Stimulated activated CD4-positive, alpha-beta T cell treated with anti-CD3 and anti-CD28 coated beads, Interleukin-15, amount 100 ng/mL, for 48 hours (primary cell): ENCODE measurements around the gene TSHZ2.

Experiments used
- DNase-seq, 2 donors: peaks; one replicate each; pipeline ENCODE4 v3.0.0-alpha.2; 2020; ENCODE audit warnings: low read depth in 2 of 2

Gene TSHZ2

DNA sequence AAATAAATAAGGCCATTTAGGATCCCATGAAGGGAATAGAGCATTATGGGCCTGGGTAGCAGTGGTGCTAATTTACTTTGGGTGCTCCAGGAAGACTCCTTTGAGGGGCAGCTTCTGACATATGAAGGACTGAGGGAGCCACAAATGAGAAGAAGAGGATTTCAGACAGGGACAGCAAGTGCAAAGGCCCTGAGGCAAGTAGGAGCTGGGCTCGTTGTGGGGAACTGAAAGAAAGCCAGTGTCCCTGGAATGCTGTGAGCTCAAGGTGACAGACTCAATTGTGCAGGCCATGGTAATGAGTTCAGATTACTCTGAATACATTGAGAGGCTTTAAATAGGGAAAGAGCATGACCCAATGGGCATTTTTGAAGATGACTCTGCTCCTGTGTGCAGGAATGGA is 307.6 kb downstream of the TSHZ2 start:
- DNase-seq: no peak

DNA sequence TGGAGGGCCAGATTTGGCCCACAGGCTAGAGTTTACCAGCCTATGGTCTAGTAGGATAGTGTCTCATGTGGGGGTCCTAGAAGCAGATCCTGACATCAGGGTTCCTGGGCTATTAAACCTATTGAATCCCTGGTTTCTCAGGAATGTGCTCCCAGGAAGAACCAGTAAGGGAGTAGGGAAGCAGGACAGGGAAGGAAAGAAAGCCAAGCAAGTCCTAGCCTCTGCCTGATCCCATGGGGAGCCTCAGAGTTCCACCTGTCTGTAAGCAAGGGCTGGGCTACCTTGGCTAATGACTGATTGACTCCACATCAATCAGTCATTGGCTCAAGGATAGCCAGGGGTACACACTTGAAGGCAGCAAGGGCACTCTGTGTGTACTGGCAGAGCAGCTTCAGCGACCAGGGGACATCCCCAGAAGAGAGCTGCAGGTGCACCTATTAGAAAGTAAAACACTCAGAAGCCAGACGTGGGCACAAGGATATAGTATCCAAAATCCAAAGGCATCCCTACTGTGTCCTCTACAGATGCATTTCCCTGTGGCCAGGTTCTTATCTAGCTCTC is 309.5 kb downstream of the TSHZ2 start:
- DNase-seq: no peak

DNA sequence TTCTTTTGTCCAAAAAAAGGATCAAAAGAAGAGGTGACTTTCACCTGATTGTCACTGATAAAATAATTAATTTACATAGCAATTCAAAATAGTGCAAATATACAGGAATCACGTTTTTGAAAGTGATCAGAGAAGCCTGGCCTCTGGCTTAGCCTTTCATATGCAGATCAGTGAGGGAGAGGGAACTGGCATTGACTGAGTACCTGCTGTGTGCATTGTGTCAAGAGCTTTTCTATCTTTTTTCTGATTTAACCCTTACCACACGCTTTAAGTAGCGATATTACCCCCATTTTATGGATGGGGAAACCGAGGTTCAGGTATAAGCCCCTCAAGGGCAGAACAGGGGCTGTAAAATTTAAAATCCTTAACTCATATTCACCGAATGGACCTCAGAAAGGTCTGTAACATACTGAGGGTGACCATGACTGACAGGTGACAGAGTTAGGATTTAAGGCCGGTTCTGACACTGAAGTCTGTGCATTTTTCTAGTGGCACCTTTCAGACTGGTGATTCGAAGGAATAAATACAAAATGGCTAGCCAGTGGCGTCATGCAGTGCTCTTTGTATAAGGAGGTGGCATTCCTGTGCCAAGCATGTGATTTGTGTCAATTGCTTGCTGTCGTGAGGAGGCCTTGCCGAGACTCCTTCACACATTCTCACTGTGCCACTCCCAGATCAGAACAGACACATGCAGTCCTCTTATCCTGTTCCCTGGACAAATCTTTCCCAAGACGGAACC is 310.2 kb downstream of the TSHZ2 start:
- no peak for DNase-seq

DNA sequence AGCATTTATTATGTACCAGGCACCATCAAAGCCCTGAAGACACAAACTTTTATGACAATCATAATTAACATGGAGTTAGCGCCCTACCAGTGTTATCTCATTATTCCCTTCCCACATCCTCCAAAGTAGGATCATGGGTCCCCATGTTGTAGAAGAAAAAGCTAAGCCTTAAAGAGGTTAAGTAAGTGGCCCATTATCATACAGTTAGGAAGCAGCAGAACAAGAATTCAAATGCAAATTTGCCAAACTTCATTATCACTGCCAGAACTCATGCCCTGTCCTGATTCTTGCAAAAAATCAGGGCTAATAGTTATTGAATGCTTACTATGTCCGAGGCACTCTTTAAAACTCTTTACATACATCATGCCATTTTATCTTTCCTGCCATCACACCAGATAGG is 310.9 kb downstream of the TSHZ2 start:
- no peak for DNase-seq

DNA sequence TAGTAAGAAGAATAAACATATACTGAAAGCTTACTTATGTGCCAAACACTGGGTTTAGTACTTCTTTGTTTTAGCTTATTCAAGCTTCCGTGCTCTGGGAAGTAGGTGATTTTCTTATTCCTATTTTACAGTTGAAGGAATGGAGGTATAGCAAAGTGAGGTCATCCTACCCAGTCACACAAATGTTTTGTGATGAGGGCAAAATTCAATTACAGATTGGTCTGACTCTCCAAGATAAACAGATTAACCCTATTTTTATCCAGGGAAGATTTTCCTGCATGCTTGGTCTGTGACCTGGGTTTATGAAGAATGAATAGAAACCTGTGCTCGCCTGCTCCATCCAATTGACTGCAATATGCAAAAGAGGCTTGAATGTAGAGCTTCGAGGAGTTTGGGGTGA is 311.4 kb downstream of the TSHZ2 start:
- no peak for DNase-seq

DNA sequence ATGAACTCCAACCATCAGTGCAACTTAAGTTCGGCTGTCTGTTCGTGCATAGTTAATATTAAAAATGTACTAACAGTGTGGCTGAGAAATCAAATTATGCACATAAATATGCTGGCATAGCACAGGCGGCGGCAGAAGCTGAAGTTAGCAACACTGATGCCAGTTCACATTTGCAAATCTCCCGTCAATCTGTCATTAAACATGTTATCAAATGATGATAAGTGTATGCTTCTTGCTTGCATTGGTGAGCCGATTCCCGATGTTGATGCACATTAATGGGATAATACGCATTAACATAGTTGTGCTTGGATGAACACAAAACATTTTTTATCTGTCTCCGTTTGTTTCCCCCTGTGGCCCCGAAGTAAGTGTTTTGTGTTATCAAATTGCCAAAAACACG is 312.1 kb downstream of the TSHZ2 start:
- DNase-seq: no peak

DNA sequence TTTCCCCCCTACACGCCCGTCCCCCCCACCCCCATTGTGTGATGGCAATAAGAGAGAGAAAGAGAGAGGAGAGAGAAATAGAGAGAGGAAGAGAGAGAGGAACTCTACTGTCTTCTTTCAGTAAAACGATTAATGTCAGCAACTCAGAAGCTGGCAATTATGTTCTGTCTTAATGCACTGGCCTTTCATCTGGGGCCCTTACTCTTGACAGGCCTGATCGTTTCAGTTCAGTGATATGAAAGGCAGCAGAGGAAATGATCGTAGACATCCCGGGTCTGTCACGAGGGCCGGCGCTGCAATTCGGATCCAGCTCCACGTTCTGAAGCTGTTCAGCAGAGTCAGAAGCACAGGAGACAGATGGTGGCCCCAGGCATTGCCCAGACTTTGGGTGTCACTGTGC is 312.5 kb downstream of the TSHZ2 start:
- DNase-seq: no peak

DNA sequence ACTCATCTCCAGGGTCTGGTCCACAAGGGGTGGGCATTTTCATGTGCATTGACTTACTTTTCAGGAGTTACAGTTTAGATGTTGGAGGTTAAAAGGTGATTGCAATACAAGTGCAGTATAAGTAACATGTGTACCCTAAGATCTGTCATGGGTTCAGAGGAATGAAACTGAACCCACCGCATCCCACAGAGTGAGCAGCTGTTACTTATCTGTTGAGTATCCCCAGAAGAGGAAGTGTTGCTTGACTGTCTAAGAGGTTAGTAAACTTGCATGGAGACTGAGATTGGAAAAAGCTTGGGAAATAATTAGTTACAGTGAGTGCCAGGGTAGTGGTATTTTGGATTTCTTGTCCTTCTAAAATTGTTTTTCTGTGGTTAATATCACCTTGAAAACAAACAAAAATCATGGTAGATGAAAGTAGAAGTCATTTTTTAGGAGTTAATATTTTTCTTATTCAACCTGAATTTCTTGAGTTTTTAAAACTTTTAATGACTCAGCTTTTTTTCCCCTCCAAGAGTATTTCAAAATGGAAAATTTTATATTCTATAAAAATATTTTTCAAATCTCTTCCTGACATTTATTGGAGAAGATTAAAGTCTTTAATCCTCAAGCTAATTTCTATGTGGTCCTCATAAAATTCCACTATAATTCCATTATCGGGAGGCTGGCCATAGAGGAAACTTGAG is 315.3 kb downstream of the TSHZ2 start:
- DNase-seq: no peak

DNA sequence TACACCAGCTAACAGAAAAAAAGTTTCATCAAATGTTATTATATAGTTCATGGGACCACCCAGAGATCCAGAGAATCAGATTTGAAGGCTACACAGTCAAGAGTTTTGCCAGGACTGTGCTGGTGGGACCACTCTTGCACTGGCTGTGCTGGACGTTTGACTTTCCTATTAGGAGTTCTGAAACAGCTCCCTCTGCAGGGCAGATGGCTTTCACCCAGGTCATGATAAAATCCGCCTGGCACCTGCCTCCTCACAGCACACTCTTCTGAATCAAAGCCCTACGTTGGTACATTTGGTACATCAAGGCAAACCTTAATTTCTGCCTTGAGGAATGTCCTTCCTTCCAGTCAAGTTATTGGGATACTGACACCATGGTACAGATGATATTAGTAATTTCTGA is 319.4 kb downstream of the TSHZ2 start:
- no peak for DNase-seq

DNA sequence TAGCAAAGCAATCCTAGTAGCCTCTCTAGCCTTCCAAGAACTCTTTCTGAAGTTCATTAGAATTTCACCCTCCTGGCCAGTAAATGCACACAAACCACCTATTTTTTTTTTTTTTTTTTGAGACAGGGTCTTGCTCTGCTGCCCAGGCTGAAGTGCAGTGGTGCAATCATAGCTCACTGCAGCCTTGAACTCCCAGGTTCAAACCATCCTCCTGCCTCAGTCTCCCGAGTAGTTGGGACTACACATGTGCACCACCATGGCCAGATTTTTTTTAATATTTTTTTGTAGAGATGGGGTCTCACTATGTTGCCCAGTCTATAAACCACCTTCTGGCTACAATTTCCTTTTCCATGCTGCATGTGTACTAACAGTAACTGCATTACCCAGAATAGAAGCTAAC is 320.2 kb downstream of the TSHZ2 start:
- no peak for DNase-seq

DNA sequence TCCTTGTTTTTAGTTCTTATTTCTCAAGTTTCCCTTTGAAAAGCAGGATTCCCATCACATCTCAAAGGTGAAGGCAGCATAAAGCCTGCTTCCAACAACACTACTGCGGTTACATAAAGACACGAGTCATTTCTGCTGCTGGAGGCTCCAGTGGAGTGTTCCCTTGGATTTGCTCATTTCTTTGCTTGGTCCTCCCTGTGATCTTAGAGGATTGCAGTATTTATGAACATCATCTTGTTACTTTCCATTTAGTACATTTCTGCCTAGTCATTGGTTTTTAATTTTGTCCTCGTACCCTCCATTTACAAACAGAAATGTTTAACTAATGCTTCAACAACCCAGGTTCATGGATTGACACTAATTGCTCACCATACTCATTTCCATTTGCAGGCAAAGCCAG is 322.6 kb downstream of the TSHZ2 start:
- DNase-seq: no peak

DNA sequence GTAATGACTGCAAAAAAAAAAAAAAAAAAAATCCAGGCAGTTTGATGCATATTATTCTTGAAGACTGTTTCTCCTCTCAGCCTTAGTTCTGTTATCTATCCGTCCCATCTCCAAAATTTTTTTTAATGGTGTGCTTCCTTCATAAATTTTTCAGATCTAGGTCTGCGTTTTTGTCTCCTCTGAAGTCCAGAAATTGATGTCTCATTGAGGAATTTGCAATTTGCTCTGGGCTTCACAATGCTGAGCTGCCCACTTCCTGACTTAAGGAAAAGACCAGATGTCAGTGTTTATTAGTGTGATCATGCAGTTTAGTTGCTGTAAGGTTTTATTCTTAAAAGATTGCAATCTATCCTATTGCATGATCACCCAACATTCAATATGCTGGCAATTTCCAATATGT is 323.9 kb downstream of the TSHZ2 start:
- DNase-seq: no peak

DNA sequence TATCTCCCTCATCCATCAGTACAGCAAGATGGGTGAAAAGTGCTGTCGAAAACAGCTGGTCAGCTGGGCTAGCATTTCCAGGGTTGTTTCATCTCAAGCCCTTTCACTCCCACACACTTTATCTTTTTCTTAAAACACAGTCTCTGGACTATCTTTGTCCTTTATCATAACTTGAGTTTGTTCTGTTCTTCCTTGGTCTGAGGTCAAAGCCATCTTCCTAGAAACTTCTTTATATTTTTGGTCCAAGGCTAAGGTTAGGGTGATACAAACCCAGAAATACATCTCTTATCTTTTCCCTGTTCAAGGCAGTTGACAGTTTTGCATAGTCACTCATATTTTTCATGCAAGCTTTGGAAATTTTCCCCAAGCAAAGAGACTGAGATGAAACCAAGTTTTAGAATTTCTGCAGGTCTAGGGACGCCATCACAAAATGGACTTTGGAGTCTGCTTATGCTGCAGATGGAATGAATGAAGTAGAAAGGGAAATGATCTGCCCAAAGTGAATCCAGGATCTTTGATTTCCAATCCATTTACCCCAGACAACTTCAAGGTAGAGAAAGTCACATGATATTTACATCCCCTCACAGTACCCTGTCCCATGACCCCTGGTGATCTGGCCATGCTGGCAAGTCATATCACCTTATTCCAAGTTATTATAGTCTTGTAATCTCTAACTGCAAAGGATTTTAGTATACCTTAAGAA is 324.4 kb downstream of the TSHZ2 start:
- no peak for DNase-seq

DNA sequence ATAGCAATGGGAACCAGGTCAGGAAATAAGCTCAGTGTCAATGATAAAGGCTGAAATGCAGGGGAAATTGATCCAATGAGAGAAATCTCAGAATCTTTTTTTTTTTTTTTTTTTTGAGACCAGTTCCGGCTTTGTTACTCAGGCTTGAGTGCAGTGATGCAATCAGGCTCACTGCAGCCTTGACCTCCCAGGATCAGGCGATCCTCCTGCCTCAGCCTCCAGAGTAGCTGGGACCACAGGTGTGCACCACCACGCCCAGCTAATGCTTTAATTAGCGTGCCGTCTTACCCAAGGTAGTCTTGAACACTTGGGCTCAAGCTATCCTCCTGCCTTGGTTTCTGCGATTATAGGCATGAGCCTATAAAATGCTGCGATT is 325.0 kb downstream of the TSHZ2 start:
- no peak for DNase-seq

DNA sequence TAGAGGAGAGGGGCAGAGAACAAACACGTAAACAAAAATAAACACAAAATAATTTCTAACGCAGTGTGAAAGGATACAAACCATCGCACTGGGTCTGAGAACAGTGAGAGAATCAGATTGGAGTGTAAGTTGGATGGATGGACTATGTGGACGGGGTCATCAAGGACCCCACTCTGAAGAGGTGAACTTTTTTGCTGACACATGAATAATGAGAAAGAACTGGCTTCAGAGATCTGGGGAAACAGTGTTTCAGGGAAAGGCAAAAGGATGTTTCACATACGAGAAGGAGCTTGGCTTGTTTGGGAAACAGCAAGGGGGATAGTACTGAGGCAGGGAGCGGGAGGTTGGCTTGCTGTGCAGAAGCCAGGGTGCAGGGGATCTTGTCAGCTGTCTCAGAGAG is 326.1 kb downstream of the TSHZ2 start:
- DNase-seq: no peak

DNA sequence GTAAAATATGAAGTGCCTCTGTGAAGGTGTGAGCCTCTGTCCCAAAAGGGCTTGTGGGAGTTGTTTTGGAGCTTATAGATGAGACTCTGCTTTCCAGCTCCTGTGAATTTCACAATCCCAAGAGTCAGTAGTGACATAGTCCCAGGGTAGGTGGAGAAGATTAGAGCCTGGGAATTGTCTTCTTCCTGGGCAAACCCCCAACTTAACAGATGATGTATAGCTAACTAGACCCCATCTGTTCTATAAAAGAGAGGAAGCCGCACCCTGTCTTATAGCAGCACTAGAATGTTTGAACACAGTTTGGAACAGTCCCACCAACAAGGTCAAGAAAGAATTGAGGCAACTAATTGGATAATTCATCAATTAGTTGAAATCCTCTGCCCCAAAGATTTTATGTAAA is 326.8 kb downstream of the TSHZ2 start:
- no peak for DNase-seq

DNA sequence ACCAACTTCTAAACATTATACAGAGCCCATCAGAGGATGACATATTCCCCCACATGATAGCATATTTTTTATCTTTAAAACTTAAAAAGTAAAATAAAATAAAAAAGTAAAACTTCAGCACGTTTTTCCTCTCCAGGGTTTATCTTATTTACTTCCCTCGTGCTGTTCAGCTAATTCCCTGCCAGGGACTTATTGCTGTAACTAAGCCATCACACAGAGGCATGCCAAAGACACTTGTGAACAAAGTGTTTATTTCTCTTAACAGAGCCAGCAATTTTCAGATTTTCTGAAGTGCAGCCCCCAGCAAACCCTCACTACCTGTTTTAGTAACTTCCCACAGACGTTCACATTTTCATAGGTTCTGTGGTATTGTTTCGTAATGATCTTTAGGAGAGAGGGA is 327.7 kb downstream of the TSHZ2 start:
- no peak for DNase-seq

DNA sequence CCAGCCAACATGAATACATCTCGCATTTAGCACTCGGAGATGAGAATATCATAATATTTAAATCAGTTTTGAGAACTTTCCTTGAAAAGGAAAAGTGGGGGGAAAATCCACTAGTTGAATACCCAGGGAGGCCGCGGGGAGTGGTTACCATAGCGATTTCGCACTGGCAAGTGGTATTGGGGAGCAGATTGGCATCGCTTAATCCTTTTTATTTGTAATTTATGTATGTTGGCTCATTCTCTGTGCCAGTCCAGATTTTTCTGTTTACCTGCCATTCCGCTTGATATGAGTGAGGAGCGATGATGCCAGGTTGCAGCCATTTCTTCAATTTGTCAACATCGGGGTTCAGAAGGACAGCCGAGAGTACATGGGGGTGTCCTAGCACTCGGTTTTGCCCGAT is 329.7 kb downstream of the TSHZ2 start:
- no peak for DNase-seq

DNA sequence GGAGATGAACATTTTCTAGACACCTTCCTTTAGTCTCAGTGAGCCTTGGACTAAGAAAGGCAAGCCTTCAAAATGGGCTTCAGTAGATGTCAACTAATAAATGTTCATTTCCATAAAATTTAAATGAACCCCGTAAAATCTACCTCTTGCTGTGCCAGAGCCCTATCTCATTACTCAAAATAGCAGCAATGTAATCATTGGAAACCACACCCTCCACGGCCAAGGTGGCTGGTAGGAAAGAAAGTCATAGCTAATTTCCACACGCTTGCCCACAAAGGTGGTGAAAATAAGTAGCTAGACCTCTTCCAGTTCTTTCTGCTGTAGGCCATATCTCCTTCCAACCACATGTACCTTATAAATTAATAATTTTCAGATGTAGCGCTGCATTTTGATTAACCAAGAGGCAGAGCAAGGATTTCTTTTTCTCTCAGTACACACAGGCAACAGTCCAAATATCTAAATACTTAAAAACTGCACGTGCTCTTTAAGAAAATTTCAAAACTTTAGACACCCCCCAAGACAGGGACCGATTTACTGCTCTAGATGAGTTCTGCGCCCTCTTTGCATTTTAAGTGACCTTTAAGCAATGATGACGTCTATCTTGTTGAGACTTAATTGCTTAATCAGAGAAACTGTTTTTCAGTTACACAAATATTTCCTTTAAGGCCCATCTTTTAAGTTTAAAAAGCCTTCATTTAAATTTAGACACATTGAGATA is 330.7 kb downstream of the TSHZ2 start:
- DNase-seq: no peak

DNA sequence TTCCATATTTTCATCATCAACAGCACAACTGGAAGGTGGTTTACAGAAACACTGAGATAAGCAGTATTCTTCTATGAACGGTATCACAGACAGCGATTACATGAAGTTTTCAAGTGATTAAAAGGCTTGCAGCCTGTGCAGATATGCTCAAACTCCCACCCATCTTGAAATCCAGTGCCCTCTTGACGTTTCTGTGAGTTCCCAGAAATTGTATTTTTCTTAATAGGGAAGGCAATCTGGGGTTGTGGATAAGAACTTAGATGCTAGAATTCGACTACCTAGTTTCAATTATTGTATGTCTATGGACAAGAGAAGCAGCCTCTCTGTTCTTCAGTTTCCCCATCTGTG is 331.2 kb downstream of the TSHZ2 start:
- DNase-seq: no peak

DNA sequence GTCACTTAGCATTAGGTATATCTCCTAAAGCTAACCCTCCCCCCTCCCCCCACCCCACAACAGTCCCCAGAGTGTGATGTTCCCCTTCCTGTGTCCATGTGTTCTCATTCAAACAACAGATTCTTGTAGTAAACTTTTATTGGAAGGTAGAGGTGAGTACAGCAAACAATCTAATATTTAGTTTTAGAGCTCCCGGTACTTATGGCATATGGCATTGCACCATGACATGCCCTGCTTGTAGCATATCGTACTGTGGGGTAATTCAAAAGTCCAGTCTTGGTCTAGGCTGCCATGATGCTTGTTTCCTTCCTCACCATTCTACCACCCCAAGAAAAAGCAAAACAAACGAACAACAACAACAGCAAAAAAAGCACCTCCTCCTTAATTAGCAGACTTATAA is 332.0 kb downstream of the TSHZ2 start:
- DNase-seq: no peak

DNA sequence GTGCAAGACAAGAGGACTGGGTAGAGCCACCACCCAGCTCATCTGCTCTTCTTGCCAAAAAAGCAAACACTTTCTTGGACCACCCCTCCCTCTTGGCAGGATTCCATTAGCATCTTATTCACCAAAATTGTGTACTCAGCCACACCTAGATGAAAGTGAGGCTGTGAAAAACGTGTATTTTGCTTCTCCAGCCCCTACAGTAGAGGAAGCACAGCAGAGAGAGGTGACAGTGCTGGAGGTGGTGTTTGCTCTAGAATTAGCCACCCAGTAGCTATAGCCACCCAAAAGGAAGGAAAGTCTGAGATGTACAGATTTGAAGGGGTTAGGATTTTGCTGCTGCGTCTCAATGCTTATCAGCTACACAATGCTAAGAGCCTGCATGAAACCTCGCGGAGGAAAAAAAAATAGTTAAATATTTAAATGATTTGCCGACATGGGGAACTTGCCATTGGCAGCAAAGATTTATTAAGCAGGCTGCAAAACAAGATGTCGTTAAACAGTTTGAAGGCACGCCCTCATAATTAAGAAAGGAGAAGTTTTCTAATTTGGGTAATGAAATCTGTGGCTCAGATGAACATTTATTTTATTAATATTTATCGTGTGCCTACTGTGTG is 334.1 kb downstream of the TSHZ2 start:
- no peak for DNase-seq
